HG02610 (cell line): ENCODE data around the gene MTMR1.

Source experiments
- ATAC-seq: cut with Tn5 transposase; IDR thresholded peaks from one replicate; pipeline ENCODE4 v1.9.1; 2021; ENCODE audit warnings: mild to moderate bottlenecking, moderate library complexity; ENCODE audit not compliant: unreplicated experiment

MTMR1 gene

GRCh38 chrX:150761819-150762216 is 68.6 kb downstream of the MTMR1 start:
- ATAC-seq: no peak

- ATAC-seq: no peak
These were observed 69.3 kb downstream of the MTMR1 start for GRCh38 chrX:150762258-150763165.

GRCh38 chrX:150763303-150763797 is 70.2 kb downstream of the MTMR1 start:
- ATAC-seq: no peak

GRCh38 chrX:150763810-150764209 is 70.6 kb downstream of the MTMR1 start:
- ATAC-seq: no peak

- no peak for ATAC-seq
These were observed 72.0 kb downstream of the MTMR1 start for GRCh38 chrX:150765237-150765636.

GRCh38 chrX:150765782-150766350 is 72.7 kb downstream of the MTMR1 start:
- ATAC-seq: no peak

- ATAC-seq: no peak
These were observed 73.3 kb downstream of the MTMR1 start for GRCh38 chrX:150766351-150767044.

GRCh38 chrX:150767045-150767395 is 73.8 kb downstream of the MTMR1 start:
- no peak for ATAC-seq

GRCh38 chrX:150767475-150768131 is 74.4 kb downstream of the MTMR1 start:
- no peak for ATAC-seq

- ATAC-seq: no peak
These were observed 74.9 kb downstream of the MTMR1 start for GRCh38 chrX:150768132-150768485.

- no peak for ATAC-seq
These were observed 75.5 kb downstream of the MTMR1 start for GRCh38 chrX:150768580-150769190.

- ATAC-seq: no peak
These were observed 76.2 kb downstream of the MTMR1 start for GRCh38 chrX:150769408-150769807.

- ATAC-seq: no peak
These were observed 77.4 kb downstream of the MTMR1 start for GRCh38 chrX:150770623-150771022.

- ATAC-seq: no peak
These were observed 77.9 kb downstream of the MTMR1 start for GRCh38 chrX:150771116-150771515.

- peak; percentile 70 for ATAC-seq
These were observed 79.2 kb downstream of the MTMR1 start for GRCh38 chrX:150772150-150772970.

GRCh38 chrX:150773117-150773516 is 79.9 kb downstream of the MTMR1 start:
- no peak for ATAC-seq

- no peak for ATAC-seq
These were observed 80.4 kb downstream of the MTMR1 start for GRCh38 chrX:150773634-150774033.

- ATAC-seq: no peak
These were observed 81.8 kb downstream of the MTMR1 start for GRCh38 chrX:150774798-150775568.
